GM10248 (cell line): ENCODE results near the gene ATP5F1A.
"Not testable (repeated sequence)": the region's sequence is repeated elsewhere in the genome, so short reads cannot be mapped to it uniquely, and the experiment has no call there.

Experiments used
- CTCF ChIA-PET: fragments of 300-600 bp; sonication (Branson Sonifier 250); formaldehyde crosslinking; extraction: SDS; loops from one replicate; lab custom pipeline; 2021; ENCODE audit warnings: antibody characterized with exemption; lab: Yijun Ruan, JAX
- POLR2A ChIA-PET: fragments of 350-650 bp; sonication (Branson Sonifier 250); formaldehyde crosslinking; extraction: SDS; loops from one replicate; lab custom pipeline; 2020; ENCODE audit warnings: antibody characterized with exemption; lab: Yijun Ruan, JAX
- DNase-seq: peaks from one replicate; pipeline ENCODE4 v3.0.0; 2012; ENCODE audit errors: extremely low spot score
- CTCF ChIP-seq: IDR thresholded peaks from 2 replicates; pipeline ENCODE4 v1.5.1; 2012; ENCODE audit warnings: mild to moderate bottlenecking, low read depth; ENCODE audit errors: extremely low read depth, missing control alignments, control extremely low read depth

Gene ATP5F1A

DNA sequence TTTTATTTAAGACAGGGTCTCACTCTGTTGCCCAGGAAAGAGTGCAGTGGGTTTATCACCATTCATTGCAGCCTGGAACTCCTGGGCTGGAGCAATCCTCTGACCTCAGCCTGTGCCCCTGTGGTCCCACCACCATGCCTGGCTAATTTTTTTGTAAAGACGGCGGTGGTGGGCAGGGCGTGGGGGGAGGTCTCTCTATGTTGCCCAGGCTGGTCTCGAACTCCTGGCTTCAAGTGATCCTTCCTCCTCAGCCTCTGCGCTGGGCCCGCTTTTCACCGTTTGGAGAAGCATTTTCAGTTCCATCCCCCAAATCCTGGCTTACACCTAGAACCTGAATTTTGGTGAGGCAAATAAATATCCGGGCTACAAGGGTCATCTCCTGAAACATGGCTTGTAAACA lies 1.4 kb upstream of the ATP5F1A start:
- TF ChIP-seq CTCF, result no peak
- ChIA-PET POLR2A (no interaction called here), CTCF (interaction anchor here (1.0 kb wide), 1 partner anchor 433 kb away, joined by 5 read pairs; no protein-coding TSS in a partner anchor)
- no peak for DNase-seq

DNA sequence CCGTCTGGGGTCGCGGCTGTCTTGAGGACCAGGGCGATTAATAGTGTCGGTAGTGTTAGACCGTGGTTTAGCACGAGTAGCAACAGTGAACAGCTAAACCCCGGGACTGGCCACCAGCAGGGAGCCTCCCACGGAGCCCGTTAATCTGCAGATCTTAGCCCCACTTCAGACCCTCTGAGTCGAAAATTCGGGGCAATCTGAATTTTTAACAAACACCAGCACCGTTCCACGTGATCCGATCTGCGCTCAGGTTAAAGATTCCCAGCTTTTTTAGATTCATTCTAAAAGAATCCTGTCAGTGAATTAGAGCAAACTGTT lies 479 bp upstream of the ATP5F1A start:
- CTCF ChIA-PET, result interaction anchor here (0.8 to 1.0 kb wide), 3 partner anchors 75 to 432 kb away, joined by 3 to 5 read pairs (median 3); a partner anchor contains a TSS
- no peak for DNase-seq
- TF ChIP-seq CTCF, result no peak
- POLR2A ChIA-PET, result no interaction called here

DNA sequence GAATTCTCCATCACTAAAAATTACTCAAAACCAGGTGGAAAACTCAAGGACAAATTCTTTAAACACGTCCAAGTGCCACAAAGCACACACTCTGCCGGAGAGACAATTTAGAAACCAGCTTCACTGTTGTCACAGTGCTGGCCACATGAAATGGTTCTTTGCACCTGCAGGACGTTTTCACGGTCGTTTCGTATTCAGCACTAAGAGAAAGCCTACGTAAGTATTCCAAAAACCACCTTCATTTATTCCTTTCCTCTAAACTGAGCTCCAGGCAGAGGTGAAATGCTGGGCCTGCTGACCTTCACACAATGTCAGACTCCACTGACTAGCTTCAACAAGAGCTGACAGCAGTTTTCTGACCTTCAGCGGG lies 680 bp downstream of the ATP5F1A start:
- ChIA-PET POLR2A (interaction anchor here (0.6 kb wide), 1 partner anchor 34 kb away, joined by 5 read pairs; no protein-coding TSS in a partner anchor), CTCF (interaction anchor here (1.3 kb wide), 1 partner anchor 24 kb away, joined by 5 read pairs; no protein-coding TSS in a partner anchor)
- no peak for TF ChIP-seq CTCF
- DNase-seq, result no peak

DNA sequence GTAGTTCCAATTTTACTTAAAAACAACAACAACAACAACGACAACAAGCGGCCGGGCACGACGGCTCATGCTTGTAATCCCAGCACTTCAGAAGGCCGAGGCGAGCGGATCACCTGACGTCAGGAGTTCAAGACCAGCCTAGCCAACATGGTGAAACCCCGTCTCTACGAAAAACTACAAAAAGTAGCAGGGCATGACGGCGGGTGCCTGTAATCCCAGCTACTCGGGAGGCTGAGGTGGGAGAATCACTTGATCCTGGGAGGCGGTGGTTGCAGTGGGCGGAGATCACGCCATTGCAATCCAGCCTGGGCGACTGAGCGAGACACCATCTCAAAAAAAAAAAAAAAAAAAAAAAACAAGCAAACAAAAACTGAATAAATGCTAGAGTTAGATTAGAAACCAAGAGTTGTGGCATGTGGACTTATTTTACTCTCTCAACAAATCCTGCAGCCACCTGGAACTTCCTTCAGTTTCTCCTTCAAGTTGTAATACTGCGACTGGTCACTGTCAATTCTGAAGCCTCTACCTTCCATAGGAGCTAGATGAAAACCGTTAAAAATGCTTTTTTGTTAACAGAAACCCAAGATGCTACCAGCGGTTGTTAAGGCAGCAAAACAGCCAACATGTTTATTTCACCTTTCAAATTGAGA lies 1.3 kb downstream of the ATP5F1A start:
- POLR2A ChIA-PET, result interaction anchor here (0.6 to 0.7 kb wide), 2 partner anchors 155 to 430 kb away, joined by 3 to 8 read pairs; no protein-coding TSS in a partner anchor
- no peak for TF ChIP-seq CTCF
- CTCF ChIA-PET, result interaction anchor here (1.0 to 1.3 kb wide), 2 partner anchors 23 kb away, joined by 3 to 5 read pairs; no protein-coding TSS in a partner anchor
- DNase-seq, result peak; percentile 28

- TF ChIP-seq CTCF, result no peak
- ChIA-PET CTCF (interaction anchor here (1.7 to 2.2 kb wide), 2 partner anchors 17 to 22 kb away, joined by 4 to 13 read pairs; no protein-coding TSS in a partner anchor), POLR2A (no interaction called here)
- DNase-seq, result no peak
Observed at GRCh38 chr18:46095532-46095931, 2.6 kb downstream of the ATP5F1A start.

DNA sequence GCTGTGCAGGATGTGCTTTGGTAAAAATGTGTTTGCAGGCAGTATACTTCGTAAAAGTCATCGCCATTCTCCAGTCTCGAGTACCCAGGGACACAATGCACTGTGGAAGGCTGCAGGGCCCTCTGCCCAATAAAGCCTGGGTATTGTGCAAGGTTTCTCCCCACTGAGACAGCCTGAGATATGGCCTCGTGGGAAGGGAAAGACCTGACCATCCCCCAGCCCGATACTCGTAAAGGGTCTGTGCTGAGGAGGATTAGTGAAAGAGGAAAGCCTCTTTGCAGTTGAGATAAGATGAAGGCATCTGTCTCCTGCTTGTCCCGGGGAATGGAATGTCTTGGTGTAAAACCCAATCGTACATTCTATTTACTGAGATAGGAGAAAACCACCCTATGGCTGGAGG lies 9.6 kb downstream of the ATP5F1A start:
- CTCF ChIA-PET, result interaction anchor here (0.9 kb wide), 1 partner anchor 15 kb away, joined by 6 read pairs; no protein-coding TSS in a partner anchor
- POLR2A ChIA-PET, DNase-seq: not testable (repeated sequence)

DNA sequence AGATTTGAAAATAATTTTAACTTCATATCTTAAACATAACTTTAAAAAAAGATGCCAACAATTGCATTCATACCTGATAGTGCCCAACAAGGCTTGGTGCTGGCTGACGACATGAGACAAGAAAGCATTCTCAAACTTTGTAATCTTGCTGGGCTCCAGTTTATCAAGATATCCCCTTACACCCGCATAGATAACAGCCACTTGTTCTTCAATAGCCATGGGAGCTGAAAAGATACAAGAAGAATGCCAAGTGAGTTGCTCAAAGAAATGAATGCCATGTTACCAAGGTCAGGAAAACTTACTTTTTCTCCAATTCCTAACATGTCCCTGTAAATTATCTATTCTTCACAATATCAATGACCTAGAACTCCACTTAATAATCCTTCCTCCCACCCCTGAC lies 13.7 kb downstream of the ATP5F1A start:
- DNase-seq, result no peak
- ChIA-PET CTCF (interaction anchor here (1.0 to 3.3 kb wide), 4 partner anchors 9 to 420 kb away, joined by 3 to 23 read pairs (median 4); no protein-coding TSS in a partner anchor), POLR2A (no interaction called here)
- no peak for TF ChIP-seq CTCF
